Measurements from ENCODE around the gene SULT1E1.

GRCh38 chr4:69835766-69836165, 24.2 kb downstream of the SULT1E1 start:
- TF ChIP-seq, protein P1, sequence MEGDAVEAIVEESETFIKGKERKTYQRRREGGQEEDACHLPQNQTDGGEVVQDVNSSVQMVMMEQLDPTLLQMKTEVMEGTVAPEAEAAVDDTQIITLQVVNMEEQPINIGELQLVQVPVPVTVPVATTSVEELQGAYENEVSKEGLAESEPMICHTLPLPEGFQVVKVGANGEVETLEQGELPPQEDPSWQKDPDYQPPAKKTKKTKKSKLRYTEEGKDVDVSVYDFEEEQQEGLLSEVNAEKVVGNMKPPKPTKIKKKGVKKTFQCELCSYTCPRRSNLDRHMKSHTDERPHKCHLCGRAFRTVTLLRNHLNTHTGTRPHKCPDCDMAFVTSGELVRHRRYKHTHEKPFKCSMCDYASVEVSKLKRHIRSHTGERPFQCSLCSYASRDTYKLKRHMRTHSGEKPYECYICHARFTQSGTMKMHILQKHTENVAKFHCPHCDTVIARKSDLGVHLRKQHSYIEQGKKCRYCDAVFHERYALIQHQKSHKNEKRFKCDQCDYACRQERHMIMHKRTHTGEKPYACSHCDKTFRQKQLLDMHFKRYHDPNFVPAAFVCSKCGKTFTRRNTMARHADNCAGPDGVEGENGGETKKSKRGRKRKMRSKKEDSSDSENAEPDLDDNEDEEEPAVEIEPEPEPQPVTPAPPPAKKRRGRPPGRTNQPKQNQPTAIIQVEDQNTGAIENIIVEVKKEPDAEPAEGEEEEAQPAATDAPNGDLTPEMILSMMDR (IDR thresholded peaks at IDR 0.05; ENCODE audit: low read depth, low read length): no peak
- no peak for TF ChIP-seq EZH2phosphoT487 (IDR thresholded peaks at IDR 0.05; ENCODE audit: low read depth)
